ENCODE measurements around the gene EVI5L.

EVI5L gene

DNA sequence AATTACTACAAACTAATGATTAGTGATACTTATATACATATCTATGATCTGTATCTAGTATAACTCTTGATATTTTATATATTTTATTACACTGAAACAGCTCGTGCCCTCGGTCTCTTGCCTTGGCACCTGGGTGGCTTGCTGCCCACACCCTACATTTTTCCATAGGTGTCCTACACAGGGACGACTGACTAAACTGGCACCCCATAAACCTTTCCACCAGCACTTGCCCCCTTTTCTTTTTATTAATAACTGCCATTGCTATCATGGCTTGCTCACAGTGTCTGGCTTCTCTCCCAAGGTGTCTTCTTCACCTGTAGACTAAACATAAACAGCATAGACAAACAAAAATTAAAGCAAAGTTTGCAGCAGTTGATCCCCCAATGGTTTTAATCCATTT, 36.5 kb upstream of the EVI5L start:
- H3K4me3 ChIP-seq (ENCODE audit: low read depth, low read length): no peak overlapping the region
- TF ChIP-seq, protein P1, sequence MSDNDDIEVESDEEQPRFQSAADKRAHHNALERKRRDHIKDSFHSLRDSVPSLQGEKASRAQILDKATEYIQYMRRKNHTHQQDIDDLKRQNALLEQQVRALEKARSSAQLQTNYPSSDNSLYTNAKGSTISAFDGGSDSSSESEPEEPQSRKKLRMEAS (IDR thresholded peaks at IDR 0.05; ENCODE audit: low read depth, low read length): no peak
- TF ChIP-seq MYC (IDR thresholded peaks at IDR 0.05; ENCODE audit: low read depth, low read length) (no peak), POLR2A (IDR thresholded peaks at IDR 0.05; ENCODE audit: extremely low read depth, insufficient read length) (no peak)
- TF ChIP-seq, protein P2, sequence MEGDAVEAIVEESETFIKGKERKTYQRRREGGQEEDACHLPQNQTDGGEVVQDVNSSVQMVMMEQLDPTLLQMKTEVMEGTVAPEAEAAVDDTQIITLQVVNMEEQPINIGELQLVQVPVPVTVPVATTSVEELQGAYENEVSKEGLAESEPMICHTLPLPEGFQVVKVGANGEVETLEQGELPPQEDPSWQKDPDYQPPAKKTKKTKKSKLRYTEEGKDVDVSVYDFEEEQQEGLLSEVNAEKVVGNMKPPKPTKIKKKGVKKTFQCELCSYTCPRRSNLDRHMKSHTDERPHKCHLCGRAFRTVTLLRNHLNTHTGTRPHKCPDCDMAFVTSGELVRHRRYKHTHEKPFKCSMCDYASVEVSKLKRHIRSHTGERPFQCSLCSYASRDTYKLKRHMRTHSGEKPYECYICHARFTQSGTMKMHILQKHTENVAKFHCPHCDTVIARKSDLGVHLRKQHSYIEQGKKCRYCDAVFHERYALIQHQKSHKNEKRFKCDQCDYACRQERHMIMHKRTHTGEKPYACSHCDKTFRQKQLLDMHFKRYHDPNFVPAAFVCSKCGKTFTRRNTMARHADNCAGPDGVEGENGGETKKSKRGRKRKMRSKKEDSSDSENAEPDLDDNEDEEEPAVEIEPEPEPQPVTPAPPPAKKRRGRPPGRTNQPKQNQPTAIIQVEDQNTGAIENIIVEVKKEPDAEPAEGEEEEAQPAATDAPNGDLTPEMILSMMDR (IDR thresholded peaks at IDR 0.05; ENCODE audit: low read depth, low read length): no peak
- no peak for DNase-seq (ENCODE audit: low read depth)

DNA sequence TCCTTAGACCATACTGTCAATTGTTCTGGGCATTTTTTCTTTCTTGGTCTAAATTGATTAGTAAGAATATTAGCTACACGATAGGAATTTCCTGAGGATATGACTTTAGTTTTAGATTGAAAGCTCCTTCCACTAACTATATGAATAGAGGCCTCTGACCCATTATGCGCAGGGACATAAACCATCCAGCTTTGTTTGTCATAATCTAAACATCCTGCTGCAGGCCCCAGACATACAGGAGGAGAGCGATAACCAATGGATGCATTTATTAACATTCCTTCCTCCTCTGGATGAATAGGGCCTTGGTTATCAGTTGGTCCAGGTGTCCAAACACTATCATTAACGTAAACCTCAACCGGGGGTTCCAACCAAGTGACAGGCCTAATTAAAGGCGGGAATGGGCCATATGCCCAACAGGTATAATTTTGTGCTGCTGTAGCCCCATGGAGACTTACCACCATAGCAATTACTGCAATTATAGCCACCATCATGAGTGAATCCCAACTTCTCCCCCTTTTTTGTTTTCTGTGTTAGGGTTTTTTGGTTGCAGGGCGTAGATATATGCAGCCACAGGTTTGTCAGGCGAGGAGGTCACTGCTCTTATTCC, 34.4 kb upstream of the EVI5L start:
- no peak for DNase-seq (ENCODE audit: low read depth)
- TF ChIP-seq POLR2A (IDR thresholded peaks at IDR 0.05; ENCODE audit: extremely low read depth, insufficient read length) (no peak), MYC (IDR thresholded peaks at IDR 0.05; ENCODE audit: low read depth, low read length) (no peak)
- TF ChIP-seq, protein P2 (IDR thresholded peaks at IDR 0.05; ENCODE audit: low read depth, low read length): no peak
- TF ChIP-seq, protein P1 (IDR thresholded peaks at IDR 0.05; ENCODE audit: low read depth, low read length): no peak
- H3K4me3 ChIP-seq (ENCODE audit: low read depth, low read length): no peak overlapping the region

DNA sequence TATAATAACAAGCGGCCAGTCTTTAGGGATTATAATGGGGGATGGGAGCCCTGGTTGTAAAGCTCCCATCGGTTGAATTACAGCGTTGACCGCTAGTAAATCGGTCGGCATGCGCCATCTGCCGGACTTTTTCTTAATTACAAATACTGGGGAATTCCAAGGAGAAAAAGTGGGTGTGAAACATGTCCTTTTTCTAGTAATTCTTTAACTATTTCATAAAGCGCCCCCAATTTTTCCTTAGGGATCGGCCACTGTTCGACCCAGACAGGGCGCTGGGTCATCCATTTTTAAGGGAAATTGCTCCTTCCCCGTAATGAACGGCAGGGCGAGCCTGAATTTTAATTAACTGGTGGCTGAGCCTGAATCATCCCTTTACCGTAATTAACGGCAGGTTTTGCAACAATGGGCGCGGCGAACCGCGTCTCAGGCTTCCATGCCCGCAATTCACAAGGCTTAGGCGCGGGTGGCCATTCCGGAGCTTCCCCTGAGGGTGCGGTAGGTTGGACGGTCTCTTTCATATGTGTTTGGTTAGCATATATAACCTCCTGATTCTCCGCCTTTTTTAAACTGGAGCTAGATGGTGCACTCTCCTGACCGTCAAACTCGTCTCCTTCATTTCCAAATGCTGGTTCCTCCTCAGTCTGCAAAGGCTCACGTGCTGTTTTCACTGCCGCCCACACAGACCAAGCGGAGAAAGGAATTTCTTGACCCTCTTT, 30.2 kb upstream of the EVI5L start:
- peak; percentile 88 for DNase-seq (ENCODE audit: low read depth)
- peak overlapping the region; percentile 9 for H3K4me3 ChIP-seq (ENCODE audit: low read depth, low read length)
- TF ChIP-seq MYC (IDR thresholded peaks at IDR 0.05; ENCODE audit: low read depth, low read length): peak; percentile 57
- no peak for TF ChIP-seq POLR2A (IDR thresholded peaks at IDR 0.05; ENCODE audit: extremely low read depth, insufficient read length)
- TF ChIP-seq, protein P2 (IDR thresholded peaks at IDR 0.05; ENCODE audit: low read depth, low read length): peak; percentile 33
- TF ChIP-seq, protein P1 (IDR thresholded peaks at IDR 0.05; ENCODE audit: low read depth, low read length): peak; percentile 15; the same call in 1 of the 2 replicates

DNA sequence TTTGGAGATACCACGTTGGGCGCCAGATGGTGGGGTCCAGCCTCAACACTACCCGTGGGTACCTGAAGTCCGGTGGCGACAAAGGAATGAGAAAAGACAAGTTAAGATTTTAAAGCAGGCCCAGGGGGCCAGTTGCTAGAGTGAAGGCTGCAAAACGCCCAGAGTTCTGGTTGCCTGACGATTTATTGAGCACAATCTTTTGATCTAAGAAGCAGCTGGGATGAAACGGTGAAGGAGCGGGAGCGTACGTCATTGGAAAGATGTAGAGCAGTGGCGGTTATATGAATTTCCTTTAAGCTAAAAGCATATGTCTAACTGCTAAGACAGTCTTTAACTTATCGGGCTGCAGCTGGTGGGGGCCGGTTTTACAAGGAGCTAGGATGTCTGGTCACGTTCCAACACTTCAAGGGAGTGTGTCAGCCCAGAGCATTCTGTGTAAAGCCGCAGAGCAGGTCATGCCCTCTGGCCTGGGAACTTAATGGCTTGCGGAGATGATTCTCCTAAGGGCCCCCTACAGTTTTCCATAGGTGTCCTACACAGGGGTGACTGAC, 28.9 kb upstream of the EVI5L start:
- no peak for DNase-seq (ENCODE audit: low read depth)
- H3K4me3 ChIP-seq (ENCODE audit: low read depth, low read length): no peak overlapping the region
- TF ChIP-seq, protein P2 (IDR thresholded peaks at IDR 0.05; ENCODE audit: low read depth, low read length): no peak
- TF ChIP-seq MYC (IDR thresholded peaks at IDR 0.05; ENCODE audit: low read depth, low read length): no peak
- TF ChIP-seq, protein P1 (IDR thresholded peaks at IDR 0.05; ENCODE audit: low read depth, low read length): no peak
- no peak for TF ChIP-seq POLR2A (IDR thresholded peaks at IDR 0.05; ENCODE audit: extremely low read depth, insufficient read length)

DNA sequence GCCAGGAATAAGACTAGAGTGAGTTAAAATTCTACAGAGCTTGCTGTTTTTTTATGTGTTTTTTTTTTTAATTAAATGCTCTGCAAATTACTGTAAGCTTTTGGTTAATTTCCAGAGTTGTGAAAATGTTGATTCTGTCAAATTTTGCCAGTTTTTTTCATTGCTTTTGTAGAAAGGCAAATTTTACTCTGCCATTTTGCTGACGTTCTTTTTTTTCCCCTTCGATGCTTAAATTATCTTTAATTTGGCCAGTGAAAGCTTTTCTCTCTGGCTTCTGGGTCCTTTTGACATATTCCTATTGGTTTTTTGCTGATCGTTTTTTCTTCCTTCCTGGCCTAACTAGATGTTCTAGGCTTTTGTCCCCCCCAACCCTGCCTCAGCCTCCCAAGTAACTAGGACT, 23.8 kb upstream of the EVI5L start:
- no peak for DNase-seq (ENCODE audit: low read depth)
- TF ChIP-seq, protein P2 (IDR thresholded peaks at IDR 0.05; ENCODE audit: low read depth, low read length): no peak
- TF ChIP-seq MYC (IDR thresholded peaks at IDR 0.05; ENCODE audit: low read depth, low read length): no peak
- TF ChIP-seq, protein P1 (IDR thresholded peaks at IDR 0.05; ENCODE audit: low read depth, low read length): no peak
- TF ChIP-seq POLR2A (IDR thresholded peaks at IDR 0.05; ENCODE audit: extremely low read depth, insufficient read length): no peak

More for the DNA sequence above, 23.8 kb upstream of the EVI5L start:
- H3K4me3 ChIP-seq (ENCODE audit: low read depth, low read length): no peak overlapping the region
